Transverse colon (tissue), 4 donors: ENCODE measurements around the gene ST6GALNAC5. TPM values are rescaled to one million over a fixed set of nuclear protein-coding genes. Genes with fewer than 3 reads are reported as not detected.

Experiments used
- DNase-seq: peaks from one replicate; pipeline ENCODE4 v3.0.0-alpha.2; 2019
- H3K27ac ChIP-seq, 4 donors: fragments of 200-600 bp; sonication (generic); 2 replicates each; pipeline ENCODE4 v1.5.1; 2016 to 2018; ENCODE audit warnings: inconsistent platforms in 4 of 4
- H3K27me3 ChIP-seq: fragments of 200-600 bp; sonication (generic); 2 replicates; pipeline ENCODE4 v1.5.1; 2017; ENCODE audit warnings: inconsistent platforms
- H3K36me3 ChIP-seq, 4 donors: fragments of 200-600 bp; sonication (generic); 2 replicates each; pipeline ENCODE4 v1.5.1; 2017 to 2019; ENCODE audit warnings: inconsistent platforms in 4 of 4
- H3K4me1 ChIP-seq, 4 donors: fragments of 200-600 bp; sonication (generic); 2 replicates each; pipeline ENCODE4 v1.5.1; 2017 to 2020; ENCODE audit warnings: inconsistent platforms in 4 of 4
- H3K4me3 ChIP-seq, 4 donors: fragments of 200-600 bp; sonication (generic); 1 replicate in 1 of 4; 2 replicates in 3 of 4; pipeline versions ENCODE4 v1.5.1 to v1.6.1; 2017 to 2019; ENCODE audit warnings: inconsistent platforms in 4 of 4
- H3K9me3 ChIP-seq, 2 donors: fragments of 200-600 bp; sonication (generic); 2 replicates each; pipeline ENCODE4 v1.5.1; 2017 to 2019; ENCODE audit warnings: inconsistent platforms in 2 of 2
- CTCF ChIP-seq, 5 experiments: fragments of 200-600 bp in 3 of 5; fragments of 450-650 bp in 2 of 5; sonication (generic) in 3 of 5; IDR thresholded peaks; 1 replicate in 2 of 5; 2 replicates in 3 of 5; pipeline ENCODE4 v1.5.1; 2016 to 2017; ENCODE audit warnings: antibody characterized with exemption in 5 of 5, inconsistent platforms in 3 of 5, mild to moderate bottlenecking in 2 of 5, moderate library complexity in 1 of 5
- EP300 ChIP-seq: sonication (generic); formaldehyde crosslinking; IDR thresholded peaks from one replicate; pipeline ENCODE4 v1.6.1; 2017; ENCODE audit warnings: antibody characterized with exemption, low read depth
- POLR2A ChIP-seq: fragments of 450-650 bp; IDR thresholded peaks from one replicate; pipeline ENCODE4 v1.6.1; 2016; ENCODE audit warnings: antibody characterized with exemption, mild to moderate bottlenecking, moderate library complexity
- POLR2AphosphoS5 ChIP-seq, 3 donors: sonication (generic); formaldehyde crosslinking; IDR thresholded peaks; one replicate each; pipeline ENCODE4 v1.6.1; 2016; ENCODE audit warnings: antibody characterized with exemption in 3 of 3
- WGBS, 2 donors: methylation state at CpG; one replicate each; pipeline ENCODE4 v1.1.5; 2018; ENCODE audit warnings: low coverage in 1 of 2; 5-methylcytosine and 5-hydroxymethylcytosine counted together
- in situ Hi-C, 4 donors: fragments of 200-750 bp; cut with MboI; loops; one replicate each; pipeline versions ENCODE4 v1.15.0 to v1.15.1; 2017; ENCODE audit warnings: low sequenced_read_pairs in 3 of 4, low pct_ligation_motif_present in 1 of 4, low pct_unique_long_range_greater_than_20kb in 1 of 4
- intact Hi-C: fragments of 100-400 bp; cut with DNase I; formaldehyde crosslinking; loops from one replicate; pipeline ENCODE4 v1.15.1; 2023; ENCODE audit warnings: low total_unique reads
- total RNA-seq, 4 donors: library from RNA; depleted of rRNA; stranded (reverse); fragments of >200 nt; gene quantifications; one replicate each; pipeline ENCODE4 v1.1.0, GENCODE V29; 2016

Gene ST6GALNAC5
- total RNA-seq, 4 donors from 2014 or later: 0.80 to 12.3 (median 1.9) TPM

GRCh38 chr1:76955652-76956051 lies 88.4 kb downstream of the ST6GALNAC5 start:
- H3K27me3 ChIP-seq: no peaks in the 10 kb centered on the region
- H3K36me3 ChIP-seq: no peaks in the 10 kb centered on the region
- intact Hi-C loops: loop anchor here (2.0 kb wide), 1 partner anchor 45 kb away; no protein-coding TSS in a partner anchor
- no peaks in the 10 kb centered on the region for H3K9me3 ChIP-seq
- H3K27ac ChIP-seq: no peak overlapping the region
- H3K4me3 ChIP-seq: no peak overlapping the region
- in situ Hi-C loops: no loop called here
- no peak for DNase-seq
- H3K4me1 ChIP-seq: no peaks in the 10 kb centered on the region
- TF ChIP-seq POLR2AphosphoS5 (IDR thresholded peaks at IDR 0.05) (no peak), EP300 (no peak), POLR2A (no peak), CTCF (IDR thresholded peaks at IDR 0.05) (no peak)

GRCh38 chr1:76957961-76958360 lies 90.7 kb downstream of the ST6GALNAC5 start:
- no peaks in the 10 kb centered on the region for H3K27me3 ChIP-seq
- no peaks in the 10 kb centered on the region for H3K4me1 ChIP-seq
- H3K36me3 ChIP-seq: no peaks in the 10 kb centered on the region
- no peak overlapping the region for H3K4me3 ChIP-seq
- DNase-seq: no peak
- TF ChIP-seq EP300: no peak
- TF ChIP-seq CTCF (IDR thresholded peaks at IDR 0.05): no peak
- no peak for TF ChIP-seq POLR2AphosphoS5 (IDR thresholded peaks at IDR 0.05)
- no peak for TF ChIP-seq POLR2A
- intact Hi-C loops (no loop called here), in situ Hi-C loops (no loop called here)
- 81 to 83% methylated on average over 8 of the region's 8 CpGs for WGBS, 2 donors
- no peak overlapping the region for H3K27ac ChIP-seq
- no peaks in the 10 kb centered on the region for H3K9me3 ChIP-seq

GRCh38 chr1:76958828-76959227 lies 91.5 kb downstream of the ST6GALNAC5 start:
- TF ChIP-seq EP300 (no peak), CTCF (IDR thresholded peaks at IDR 0.05) (no peak), POLR2A (no peak), POLR2AphosphoS5 (IDR thresholded peaks at IDR 0.05) (no peak)
- Histone ChIP-seq H3K27ac (no peak overlapping the region), H3K9me3 (no peaks in the 10 kb centered on the region), H3K4me1 (no peaks in the 10 kb centered on the region), H3K27me3 (no peaks in the 10 kb centered on the region), H3K36me3 (no peaks in the 10 kb centered on the region), H3K4me3 (no peak overlapping the region)
- in situ Hi-C loops (no loop called here), intact Hi-C loops (no loop called here)
- 67 to 88% methylated on average over 4 of the region's 4 CpGs for WGBS, 2 donors
- no peak for DNase-seq

GRCh38 chr1:76959556-76959955 lies 92.3 kb downstream of the ST6GALNAC5 start:
- WGBS, 2 donors: 67 to 70% methylated on average over 3 to 4 of the region's 4 CpGs
- in situ Hi-C loops: no loop called here

More at GRCh38 chr1:76959556-76959955, 92.3 kb downstream of the ST6GALNAC5 start:
- Histone ChIP-seq H3K36me3 (no peaks in the 10 kb centered on the region), H3K4me3 (no peak overlapping the region), H3K9me3 (no peaks in the 10 kb centered on the region), H3K4me1 (no peaks in the 10 kb centered on the region), H3K27ac (no peak overlapping the region), H3K27me3 (no peaks in the 10 kb centered on the region)
- DNase-seq: no peak
- intact Hi-C loops: no loop called here
- TF ChIP-seq EP300: no peak
- no peak for TF ChIP-seq POLR2A
- no peak for TF ChIP-seq POLR2AphosphoS5 (IDR thresholded peaks at IDR 0.05)
- no peak for TF ChIP-seq CTCF (IDR thresholded peaks at IDR 0.05)
